Measurements from ENCODE around the gene ZMIZ1.

GRCh38 chr10:79310200-79310865, 241.6 kb downstream of the ZMIZ1 start:
- TF ChIP-seq, protein P1, sequence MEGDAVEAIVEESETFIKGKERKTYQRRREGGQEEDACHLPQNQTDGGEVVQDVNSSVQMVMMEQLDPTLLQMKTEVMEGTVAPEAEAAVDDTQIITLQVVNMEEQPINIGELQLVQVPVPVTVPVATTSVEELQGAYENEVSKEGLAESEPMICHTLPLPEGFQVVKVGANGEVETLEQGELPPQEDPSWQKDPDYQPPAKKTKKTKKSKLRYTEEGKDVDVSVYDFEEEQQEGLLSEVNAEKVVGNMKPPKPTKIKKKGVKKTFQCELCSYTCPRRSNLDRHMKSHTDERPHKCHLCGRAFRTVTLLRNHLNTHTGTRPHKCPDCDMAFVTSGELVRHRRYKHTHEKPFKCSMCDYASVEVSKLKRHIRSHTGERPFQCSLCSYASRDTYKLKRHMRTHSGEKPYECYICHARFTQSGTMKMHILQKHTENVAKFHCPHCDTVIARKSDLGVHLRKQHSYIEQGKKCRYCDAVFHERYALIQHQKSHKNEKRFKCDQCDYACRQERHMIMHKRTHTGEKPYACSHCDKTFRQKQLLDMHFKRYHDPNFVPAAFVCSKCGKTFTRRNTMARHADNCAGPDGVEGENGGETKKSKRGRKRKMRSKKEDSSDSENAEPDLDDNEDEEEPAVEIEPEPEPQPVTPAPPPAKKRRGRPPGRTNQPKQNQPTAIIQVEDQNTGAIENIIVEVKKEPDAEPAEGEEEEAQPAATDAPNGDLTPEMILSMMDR (IDR thresholded peaks at IDR 0.05; ENCODE audit: low read depth, low read length, missing input control), result no peak
- TF ChIP-seq, protein P2, sequence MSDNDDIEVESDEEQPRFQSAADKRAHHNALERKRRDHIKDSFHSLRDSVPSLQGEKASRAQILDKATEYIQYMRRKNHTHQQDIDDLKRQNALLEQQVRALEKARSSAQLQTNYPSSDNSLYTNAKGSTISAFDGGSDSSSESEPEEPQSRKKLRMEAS (IDR thresholded peaks at IDR 0.05), result no peak
- TF ChIP-seq JUND (IDR thresholded peaks at IDR 0.05) (no peak), REST (IDR thresholded peaks at IDR 0.05) (no peak), FOXA2 (IDR thresholded peaks at IDR 0.05) (no peak), ATF3 (IDR thresholded peaks at IDR 0.05) (no peak)
